ENCODE measurements around the gene NDUFS4.
"Not testable (repeated sequence)": the region's sequence is repeated elsewhere in the genome, so short reads cannot be mapped to it uniquely, and the experiment has no call there.

NDUFS4 gene

GRCh38 chr5:53560506-53561191 lies at the start of gene NDUFS4:
NDUFS4 (plus strand) TSS chr5:53560639; CDS start chr5:53560663, 24 bp downstream.
- DNase-seq = peak; percentile 88

- no peak for DNase-seq
Measured at GRCh38 chr5:53512539-53512938, 47.9 kb upstream of the NDUFS4 start.

DNA sequence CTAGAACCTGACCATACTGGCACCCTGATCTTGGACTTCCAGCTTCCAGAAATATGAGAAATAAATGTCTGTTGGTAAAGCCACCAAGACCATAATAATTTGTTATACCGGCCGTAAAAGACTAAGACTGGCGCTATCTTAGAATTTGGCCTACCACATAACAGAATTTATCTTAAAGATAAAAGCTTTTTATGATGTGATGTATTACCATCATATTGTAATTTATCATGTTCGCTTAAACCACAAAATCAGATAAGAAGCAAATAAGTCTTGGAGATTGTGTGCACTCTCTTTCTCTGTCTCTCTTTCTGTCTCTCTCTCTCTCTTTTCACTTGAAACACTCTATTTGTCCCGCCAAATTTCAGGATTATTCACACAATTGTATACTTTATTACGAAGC lies 44.5 kb upstream of the NDUFS4 start:
- DNase-seq = no peak

DNA sequence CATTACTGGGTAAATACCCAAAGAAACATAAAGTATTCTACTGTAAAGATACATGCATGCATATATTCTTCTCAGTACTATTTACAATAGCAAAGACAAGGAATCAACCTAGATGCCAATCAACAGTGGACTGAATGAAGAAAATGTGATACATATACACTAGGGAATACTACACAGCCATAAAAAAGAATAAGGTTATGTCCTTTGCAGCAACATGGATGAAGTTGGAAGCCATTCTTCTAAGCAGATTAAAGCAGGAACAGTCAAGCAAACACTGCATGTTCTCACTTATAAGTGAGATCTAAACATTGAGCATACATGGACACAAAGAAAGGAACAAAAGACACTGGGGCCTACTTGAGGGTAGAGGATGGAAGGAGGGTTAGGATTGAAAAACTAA lies 39.6 kb upstream of the NDUFS4 start:
- DNase-seq = no peak

DNA sequence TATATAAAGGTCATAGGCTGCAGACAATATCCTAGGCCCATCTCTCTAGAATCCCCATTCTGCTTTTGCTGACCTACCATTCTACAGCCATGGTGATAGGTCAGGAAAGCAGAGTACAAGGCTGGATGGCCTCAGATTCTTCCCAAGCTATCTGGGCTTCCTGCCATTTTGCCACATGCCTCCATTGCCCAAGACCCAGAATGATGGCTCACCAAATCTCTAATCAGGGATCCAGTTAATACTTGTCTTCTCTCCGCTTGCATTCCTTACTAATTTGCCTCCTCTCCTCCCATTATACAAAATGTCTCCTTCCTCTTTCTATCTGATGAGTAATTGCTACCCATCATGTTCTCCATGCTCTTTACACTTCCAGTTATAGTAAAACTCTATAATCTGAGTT lies 22.7 kb upstream of the NDUFS4 start:
- DNase-seq = no peak

DNA sequence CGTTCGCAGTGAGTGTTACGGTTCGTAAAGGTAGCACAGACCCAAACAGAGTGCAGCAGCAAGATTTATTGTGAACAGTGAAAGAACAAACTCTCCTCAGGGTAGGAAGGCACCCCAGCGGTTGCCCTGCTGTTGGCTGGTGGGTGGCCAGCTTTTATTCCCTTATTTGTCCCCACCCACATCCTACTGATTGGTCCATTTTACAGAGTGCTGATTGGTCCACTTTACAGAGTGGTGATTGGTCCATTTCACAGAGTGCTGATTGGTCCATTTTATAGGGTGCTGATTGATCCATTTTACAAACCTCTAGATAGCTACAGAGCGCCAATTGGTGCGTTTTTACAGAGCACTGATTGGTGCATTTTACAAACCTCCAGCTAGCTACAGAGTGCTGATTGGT lies 19.7 kb upstream of the NDUFS4 start:
- DNase-seq = not testable (repeated sequence)

GRCh38 chr5:53541859-53542258 lies 18.6 kb upstream of the NDUFS4 start:
- DNase-seq = no peak

- DNase-seq = no peak
Measured at GRCh38 chr5:53542926-53543325, 17.5 kb upstream of the NDUFS4 start.

- DNase-seq = peak; percentile 77
Measured at GRCh38 chr5:53543401-53543800, 17.0 kb upstream of the NDUFS4 start.

- DNase-seq = no peak
Measured at GRCh38 chr5:53545744-53546143, 14.7 kb upstream of the NDUFS4 start.

GRCh38 chr5:53547226-53547625 lies 13.2 kb upstream of the NDUFS4 start:
- DNase-seq = no peak

DNA sequence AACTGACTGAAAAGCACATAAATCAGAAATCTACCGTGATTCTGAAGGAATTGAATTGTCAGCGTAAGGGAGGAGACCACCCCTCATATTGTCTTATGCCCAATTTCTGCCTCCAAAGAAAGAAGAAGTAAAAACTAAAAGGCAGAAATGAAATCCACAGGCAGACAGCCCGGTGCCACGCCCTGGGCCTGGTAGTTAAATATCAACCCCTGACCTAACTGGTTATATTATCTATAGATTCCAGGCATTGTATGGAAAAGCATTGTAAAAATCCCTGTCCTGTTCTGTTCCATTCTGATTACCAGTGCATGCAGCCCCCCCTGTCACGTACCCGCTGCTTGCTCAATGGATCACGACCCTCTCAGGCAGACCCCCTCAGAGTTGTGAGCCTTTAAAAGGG lies 11.9 kb upstream of the NDUFS4 start:
- DNase-seq = not testable (repeated sequence)

DNA sequence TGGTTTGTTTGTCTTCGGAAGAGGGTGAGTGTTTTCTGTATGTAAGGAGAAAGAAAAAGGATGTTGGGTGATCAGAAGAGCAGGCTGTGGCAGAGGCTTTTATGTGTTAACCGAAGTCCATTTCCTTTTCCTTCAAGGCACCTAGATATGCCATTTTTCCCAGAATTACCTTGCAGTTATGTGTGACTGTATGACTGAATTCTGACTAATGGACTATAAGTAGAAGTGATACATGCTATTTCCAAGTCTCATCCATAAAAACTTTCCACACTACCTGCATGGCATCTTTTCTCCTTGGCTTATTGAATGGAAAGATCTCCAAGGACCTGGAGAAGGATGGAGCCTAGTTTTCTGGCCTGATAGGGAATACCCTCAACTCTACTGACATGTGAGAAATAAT lies 10.6 kb upstream of the NDUFS4 start:
- DNase-seq = no peak

- DNase-seq = no peak
Measured at GRCh38 chr5:53552561-53552960, 7.9 kb upstream of the NDUFS4 start.

- no peak for DNase-seq
Measured at GRCh38 chr5:53554444-53554843, 6.0 kb upstream of the NDUFS4 start.

- DNase-seq = no peak
Measured at GRCh38 chr5:53555160-53555559, 5.3 kb upstream of the NDUFS4 start.

DNA sequence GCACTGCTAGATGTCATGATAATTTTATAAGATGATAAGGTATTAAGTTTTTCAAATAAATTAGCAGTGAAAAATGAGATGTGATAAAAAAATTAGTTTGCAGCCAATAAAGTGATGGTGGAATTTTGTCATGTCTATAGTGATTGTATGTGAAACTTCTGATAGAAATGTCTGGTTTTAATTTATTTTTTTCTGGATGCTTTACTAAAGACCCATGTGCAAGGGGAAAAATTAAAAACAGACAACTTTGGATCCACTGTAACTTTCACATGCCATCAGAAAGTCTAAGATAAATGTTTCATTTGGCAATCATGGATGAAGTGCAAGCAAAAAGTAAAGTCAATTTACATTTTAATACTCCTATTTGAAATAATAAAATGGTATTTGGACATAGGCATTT lies 4.4 kb upstream of the NDUFS4 start:
- peak; percentile 9 for DNase-seq

DNA sequence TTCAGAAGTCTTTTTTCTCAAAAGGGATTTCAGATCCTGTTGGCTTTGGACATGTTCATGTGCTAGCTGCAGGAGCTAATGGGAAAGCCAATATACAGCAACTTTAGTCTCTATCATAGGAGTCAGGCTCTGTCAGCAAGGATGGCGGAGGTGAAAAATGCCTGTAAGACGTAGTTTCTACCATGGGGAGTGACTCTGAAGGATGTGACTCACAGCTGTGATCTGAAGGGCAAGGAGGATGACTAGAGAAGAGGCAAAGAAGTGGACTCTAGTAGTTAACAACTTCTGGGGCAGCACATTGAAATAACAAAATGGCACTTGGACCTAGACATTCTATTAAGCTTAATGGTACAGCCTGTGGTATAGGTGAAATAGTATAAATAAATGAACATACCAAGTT lies 3.1 kb upstream of the NDUFS4 start:
- DNase-seq = peak; percentile 31

- no peak for DNase-seq
Measured at GRCh38 chr5:53558966-53559365, 1.5 kb upstream of the NDUFS4 start.

DNA sequence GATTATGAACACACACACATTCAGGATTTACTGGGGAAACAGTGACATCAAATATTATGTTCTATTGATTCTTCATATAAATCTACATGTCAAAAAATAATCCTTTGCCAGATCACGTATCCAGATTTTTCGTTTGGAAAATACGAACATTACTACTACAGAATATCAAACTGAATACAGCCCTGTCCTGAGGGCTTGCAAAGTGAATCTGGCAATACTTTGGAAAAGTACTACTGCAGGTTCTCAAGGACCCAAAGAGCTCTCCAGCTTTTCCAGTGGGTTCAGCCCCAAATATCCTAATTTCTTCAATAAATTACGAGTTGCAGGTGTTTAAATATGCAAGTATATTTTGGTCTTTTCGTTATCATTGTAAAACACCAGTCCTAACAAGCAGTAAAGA lies 411 bp upstream of the NDUFS4 start:
- DNase-seq = no peak

DNA sequence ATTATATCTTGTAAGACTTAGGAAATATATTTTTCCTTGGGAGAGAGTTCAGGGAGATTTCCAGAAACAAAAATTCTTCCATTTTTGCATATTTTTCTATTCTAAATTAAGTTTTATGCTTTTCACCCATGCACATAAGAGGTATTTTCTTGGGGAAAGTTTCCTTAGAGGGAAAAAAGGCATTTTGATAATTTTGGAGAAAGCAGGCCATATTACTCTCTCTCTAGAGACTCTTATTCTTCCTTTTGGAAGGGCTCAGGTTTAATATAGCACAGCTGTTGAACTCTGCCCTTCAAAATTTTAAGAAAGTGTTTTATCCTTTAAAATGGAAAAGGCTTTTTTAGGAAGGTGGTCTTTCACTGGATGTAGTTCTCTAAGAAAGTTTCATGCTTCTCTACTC lies 8.0 kb downstream of the NDUFS4 start:
- no peak for DNase-seq

- DNase-seq = peak; percentile 72
Measured at GRCh38 chr5:53568871-53569270, 8.4 kb downstream of the NDUFS4 start.

DNA sequence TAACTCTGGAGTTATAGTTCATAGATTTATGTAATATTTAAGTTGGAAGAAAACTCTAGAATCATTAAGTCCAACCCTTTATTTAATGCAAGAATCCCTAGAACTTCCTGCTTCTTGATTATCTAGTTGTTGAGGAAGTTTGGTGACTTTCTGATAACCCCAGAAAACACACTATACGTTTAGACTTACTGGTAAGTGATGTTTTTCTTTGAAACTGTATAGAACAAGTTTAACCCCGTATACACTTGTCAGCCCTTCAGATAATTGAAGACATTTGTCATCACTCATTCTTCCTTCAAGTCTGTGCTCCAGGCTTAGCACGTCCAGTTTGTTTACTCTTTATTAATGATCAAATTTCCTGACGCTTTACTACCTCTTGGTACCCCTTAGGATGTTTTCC lies 9.0 kb downstream of the NDUFS4 start:
- no peak for DNase-seq

- DNase-seq = no peak
Measured at GRCh38 chr5:53571403-53571802, 11.0 kb downstream of the NDUFS4 start.

- no peak for DNase-seq
Measured at GRCh38 chr5:53575101-53575500, 14.7 kb downstream of the NDUFS4 start.

Measured in fibroblast of upper back skin (primary cell).